ENCODE data around the gene ABCG1. TPM values are rescaled to one million over a fixed set of nuclear protein-coding genes. Genes with fewer than 3 reads are reported as not detected.

Gene ABCG1
- total RNA-seq, 1 donor from 2014 or later, result 1.9 TPM

GRCh38 chr21:42343963-42344510 lies 125.1 kb downstream of the ABCG1 start:
- no peak overlapping the region for H2AFZ ChIP-seq (replicated peaks)
- no peaks in the 10 kb centered on the region for H3K9me3 Mint-ChIP-seq
- H3K36me3 ChIP-seq, result no peaks in the 10 kb centered on the region
- H3K27ac ChIP-seq, result no peak overlapping the region
- H3K4me2 ChIP-seq, result no peak overlapping the region
- no peaks in the 10 kb centered on the region for H3K9me3 ChIP-seq (ENCODE audit: low read depth)
- no peaks in the 10 kb centered on the region for H3K79me2 ChIP-seq (ENCODE audit: low read depth)
- H3K9ac ChIP-seq, result no peak overlapping the region
- H3K27me3 ChIP-seq, result no peaks in the 10 kb centered on the region
- H4K20me1 ChIP-seq (ENCODE audit: low read depth), result no peaks in the 10 kb centered on the region
- H3K27ac Mint-ChIP-seq, result no peak overlapping the region
- H3F3A ChIP-seq (ENCODE audit: low read depth), result no peaks in the 10 kb centered on the region
- peaks cover 16% of the 10 kb centered on the region for H3K4me1 Mint-ChIP-seq
- H3K4me1 ChIP-seq, result no peaks in the 10 kb centered on the region
- no peak overlapping the region for H3K4me3 Mint-ChIP-seq
- no peak for TF ChIP-seq CTCF (IDR thresholded peaks at IDR 0.05)
- no peak for TF ChIP-seq EZH2 (IDR thresholded peaks at IDR 0.05)
- no peak for TF ChIP-seq EZH2phosphoT487 (IDR thresholded peaks at IDR 0.05)
- no peak for DNase-seq (ENCODE audit: low spot score)
- H3K4me3 ChIP-seq, result no peak overlapping the region
- peaks cover 2% of the 10 kb centered on the region for H3K27me3 Mint-ChIP-seq (ENCODE audit: insufficient read depth, low read depth)
- H3K36me3 Mint-ChIP-seq, result no peaks in the 10 kb centered on the region

- Mint-ChIP-seq H3K4me1 (peaks cover 15% of the 10 kb centered on the region), H3K9me3 (no peaks in the 10 kb centered on the region), H3K27ac (no peak overlapping the region), H3K4me3 (no peak overlapping the region), H3K27me3 (ENCODE audit: insufficient read depth, low read depth) (peaks cover 2% of the 10 kb centered on the region), H3K36me3 (no peaks in the 10 kb centered on the region)
- Histone ChIP-seq H4K20me1 (ENCODE audit: low read depth) (no peaks in the 10 kb centered on the region), H3K27ac (no peak overlapping the region), H3K4me2 (no peak overlapping the region), H3K27me3 (no peaks in the 10 kb centered on the region), H3K9me3 (ENCODE audit: low read depth) (no peaks in the 10 kb centered on the region), H3K4me1 (no peaks in the 10 kb centered on the region), H3K36me3 (no peaks in the 10 kb centered on the region), H3K4me3 (no peak overlapping the region), H3K9ac (no peak overlapping the region), H3K79me2 (ENCODE audit: low read depth) (no peaks in the 10 kb centered on the region), H3F3A (ENCODE audit: low read depth) (no peaks in the 10 kb centered on the region), H2AFZ (replicated peaks) (no peak overlapping the region)
- DNase-seq (ENCODE audit: low spot score), result no peak
- TF ChIP-seq EZH2 (IDR thresholded peaks at IDR 0.05) (no peak), EZH2phosphoT487 (IDR thresholded peaks at IDR 0.05) (no peak), CTCF (IDR thresholded peaks at IDR 0.05) (no peak)
These were observed 125.7 kb downstream of the ABCG1 start for GRCh38 chr21:42344631-42345030.

- no peaks in the 10 kb centered on the region for H3K36me3 ChIP-seq
- TF ChIP-seq EZH2phosphoT487 (IDR thresholded peaks at IDR 0.05), result no peak
- H3K4me3 Mint-ChIP-seq, result no peak overlapping the region
- H3K79me2 ChIP-seq (ENCODE audit: low read depth), result no peaks in the 10 kb centered on the region
- no peak overlapping the region for H3K27ac Mint-ChIP-seq
- H3K9ac ChIP-seq, result no peak overlapping the region
- DNase-seq (ENCODE audit: low spot score), result no peak
- peaks cover 4% of the 10 kb centered on the region for H3K27me3 Mint-ChIP-seq (ENCODE audit: insufficient read depth, low read depth)
- no peaks in the 10 kb centered on the region for H3K36me3 Mint-ChIP-seq
- no peak overlapping the region for H3K27ac ChIP-seq
- H3K4me1 Mint-ChIP-seq, result peaks cover 19% of the 10 kb centered on the region
- no peaks in the 10 kb centered on the region for H3F3A ChIP-seq (ENCODE audit: low read depth)
- H4K20me1 ChIP-seq (ENCODE audit: low read depth), result no peaks in the 10 kb centered on the region
- no peak overlapping the region for H3K4me3 ChIP-seq
- no peaks in the 10 kb centered on the region for H3K4me1 ChIP-seq
- no peak overlapping the region for H3K4me2 ChIP-seq
- H3K9me3 ChIP-seq (ENCODE audit: low read depth), result no peaks in the 10 kb centered on the region
- H3K9me3 Mint-ChIP-seq, result no peaks in the 10 kb centered on the region
- no peak overlapping the region for H2AFZ ChIP-seq (replicated peaks)
- no peaks in the 10 kb centered on the region for H3K27me3 ChIP-seq
These were observed 127.5 kb downstream of the ABCG1 start for GRCh38 chr21:42346441-42346840.

Small RNA genes within 50 kb of the gene (small RNA-seq; reads per million reads assigned to genes)
- gene RNA5SP492, result not detected

Other genes starting within 250 kb of the ABCG1 start
- gene ZBTB21, start 208.8 kb upstream of the ABCG1 start, total RNA-seq (ENCODE audit: low replicate concordance), result 24.2 and 25.3 TPM in 2 replicates
- 0.09 TPM in 1 of 2 replicates, not detected in the other for gene UMODL1, start 147.8 kb upstream of the ABCG1 start, total RNA-seq (ENCODE audit: low replicate concordance)
- 0.12 TPM in 1 of 2 replicates, not detected in the other for gene TFF3, start 96.3 kb downstream of the ABCG1 start, total RNA-seq (ENCODE audit: low replicate concordance)
- gene TFF2, start 131.9 kb downstream of the ABCG1 start, total RNA-seq (ENCODE audit: low replicate concordance), result not detected in 2 replicates
- gene TFF1, start 147.4 kb downstream of the ABCG1 start, total RNA-seq (ENCODE audit: low replicate concordance), result not detected in 2 replicates
- not detected in 2 replicates for gene TMPRSS3, start 176.9 kb downstream of the ABCG1 start, total RNA-seq (ENCODE audit: low replicate concordance)
- not detected in 2 replicates for gene UBASH3A, start 184.8 kb downstream of the ABCG1 start, total RNA-seq (ENCODE audit: low replicate concordance)